ENCODE results near the gene CRACR2B.

The CRACR2B gene

GRCh38 chr11:860234-861104, 32.8 kb downstream of the CRACR2B start:
- in situ Hi-C loops (cut with HindIII; ENCODE audit: low pct_ligation_motif_present, low sequenced_read_pairs) = no loop called here
- no peak for TF ChIP-seq CTCF (IDR thresholded peaks at IDR 0.05; ENCODE audit: low read depth, low read length, missing control alignments)
- H3K4me3 ChIP-seq (ENCODE audit: low read depth, low read length) = no peak overlapping the region
- DNase-seq = no peak
- peaks cover 3% of the 10 kb centered on the region for H3K36me3 ChIP-seq (replicated peaks)
- H3K27me3 ChIP-seq (replicated peaks) = no peaks in the 10 kb centered on the region
- no peak overlapping the region for H3K27ac ChIP-seq

- no peak overlapping the region for H3K27ac ChIP-seq
- no peak for TF ChIP-seq CTCF (IDR thresholded peaks at IDR 0.05; ENCODE audit: low read depth, low read length, missing control alignments)
- peaks cover 9% of the 10 kb centered on the region for H3K36me3 ChIP-seq (replicated peaks)
- DNase-seq = no peak
- H3K27me3 ChIP-seq (replicated peaks) = no peaks in the 10 kb centered on the region
- in situ Hi-C loops (cut with HindIII; ENCODE audit: low pct_ligation_motif_present, low sequenced_read_pairs) = no loop called here
- no peak overlapping the region for H3K4me3 ChIP-seq (ENCODE audit: low read depth, low read length)
These were observed 33.4 kb downstream of the CRACR2B start for GRCh38 chr11:861105-861479.

- no peak for DNase-seq
- in situ Hi-C loops (cut with HindIII; ENCODE audit: low pct_ligation_motif_present, low sequenced_read_pairs) = no loop called here
- H3K27me3 ChIP-seq (replicated peaks) = no peaks in the 10 kb centered on the region
- no peak for TF ChIP-seq CTCF (IDR thresholded peaks at IDR 0.05; ENCODE audit: low read depth, low read length, missing control alignments)
- no peak overlapping the region for H3K27ac ChIP-seq
- H3K4me3 ChIP-seq (ENCODE audit: low read depth, low read length) = no peak overlapping the region
- peaks cover 9% of the 10 kb centered on the region for H3K36me3 ChIP-seq (replicated peaks)
These were observed 34.5 kb downstream of the CRACR2B start for GRCh38 chr11:862081-862661.

GRCh38 chr11:862696-863022, 34.9 kb downstream of the CRACR2B start:
- TF ChIP-seq CTCF (IDR thresholded peaks at IDR 0.05; ENCODE audit: low read depth, low read length, missing control alignments) = no peak
- DNase-seq = no peak
- Histone ChIP-seq H3K4me3 (ENCODE audit: low read depth, low read length) (no peak overlapping the region), H3K36me3 (replicated peaks) (peaks cover 9% of the 10 kb centered on the region), H3K27me3 (replicated peaks) (no peaks in the 10 kb centered on the region), H3K27ac (no peak overlapping the region)
- in situ Hi-C loops (cut with HindIII; ENCODE audit: low pct_ligation_motif_present, low sequenced_read_pairs) = no loop called here

- in situ Hi-C loops (cut with HindIII; ENCODE audit: low pct_ligation_motif_present, low sequenced_read_pairs) = no loop called here
- peaks cover 9% of the 10 kb centered on the region for H3K36me3 ChIP-seq (replicated peaks)
- no peak overlapping the region for H3K27ac ChIP-seq
These were observed 35.5 kb downstream of the CRACR2B start for GRCh38 chr11:863023-863909.

More at GRCh38 chr11:863023-863909, 35.5 kb downstream of the CRACR2B start:
- DNase-seq = no peak
- no peak overlapping the region for H3K4me3 ChIP-seq (ENCODE audit: low read depth, low read length)
- no peaks in the 10 kb centered on the region for H3K27me3 ChIP-seq (replicated peaks)
- TF ChIP-seq CTCF (IDR thresholded peaks at IDR 0.05; ENCODE audit: low read depth, low read length, missing control alignments) = no peak
